GM12875 (cell line): Measurements from ENCODE around the gene ZNF343.
"Not testable (repeated sequence)": the region's sequence is repeated elsewhere in the genome, so short reads cannot be mapped to it uniquely, and the experiment has no call there.

Experiments used
- H3K4me3 ChIP-seq: one replicate; pipeline ENCODE4 v1.5.1; 2011; ENCODE audit warnings: low read depth, low read length, control low read depth
- TF ChIP-seq, protein P1 (sequence below): IDR thresholded peaks from 2 replicates; pipeline ENCODE4 v1.5.1; 2011; ENCODE audit warnings: low read depth, mild to moderate bottlenecking, control low read depth, inconsistent platforms, low read length, moderate library complexity, borderline replicate concordance; ENCODE audit not compliant: insufficient read depth

ZNF343 gene

DNA sequence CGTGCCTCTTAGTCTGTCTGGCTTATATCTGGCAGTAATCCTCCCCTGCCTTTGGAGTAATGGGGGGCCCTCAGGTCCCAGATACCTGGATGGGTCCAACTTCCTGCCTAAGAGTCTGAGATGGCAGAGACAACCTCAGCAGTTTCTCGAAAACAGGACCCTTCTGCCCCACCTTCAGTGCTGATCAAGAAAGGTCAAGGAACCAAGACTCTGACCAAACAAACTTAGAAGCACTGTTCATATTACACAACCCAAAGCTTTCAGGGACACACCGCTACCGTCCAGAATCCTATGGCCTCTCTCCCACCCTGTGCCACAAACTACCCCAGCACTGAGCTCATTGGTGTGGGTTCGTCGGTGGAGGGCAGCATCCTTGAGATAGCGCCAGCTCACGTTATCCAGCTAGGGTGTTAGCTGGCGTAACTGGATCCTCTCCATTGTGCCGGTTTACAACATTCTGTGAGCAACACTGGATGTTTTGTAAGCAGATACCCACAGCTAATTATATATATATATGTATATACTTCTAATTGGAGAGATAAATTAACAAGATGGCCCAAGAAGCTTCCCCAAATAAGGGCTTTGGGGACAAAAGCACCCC, 20.1 kb upstream of the ZNF343 start:
- TF ChIP-seq, protein P1, sequence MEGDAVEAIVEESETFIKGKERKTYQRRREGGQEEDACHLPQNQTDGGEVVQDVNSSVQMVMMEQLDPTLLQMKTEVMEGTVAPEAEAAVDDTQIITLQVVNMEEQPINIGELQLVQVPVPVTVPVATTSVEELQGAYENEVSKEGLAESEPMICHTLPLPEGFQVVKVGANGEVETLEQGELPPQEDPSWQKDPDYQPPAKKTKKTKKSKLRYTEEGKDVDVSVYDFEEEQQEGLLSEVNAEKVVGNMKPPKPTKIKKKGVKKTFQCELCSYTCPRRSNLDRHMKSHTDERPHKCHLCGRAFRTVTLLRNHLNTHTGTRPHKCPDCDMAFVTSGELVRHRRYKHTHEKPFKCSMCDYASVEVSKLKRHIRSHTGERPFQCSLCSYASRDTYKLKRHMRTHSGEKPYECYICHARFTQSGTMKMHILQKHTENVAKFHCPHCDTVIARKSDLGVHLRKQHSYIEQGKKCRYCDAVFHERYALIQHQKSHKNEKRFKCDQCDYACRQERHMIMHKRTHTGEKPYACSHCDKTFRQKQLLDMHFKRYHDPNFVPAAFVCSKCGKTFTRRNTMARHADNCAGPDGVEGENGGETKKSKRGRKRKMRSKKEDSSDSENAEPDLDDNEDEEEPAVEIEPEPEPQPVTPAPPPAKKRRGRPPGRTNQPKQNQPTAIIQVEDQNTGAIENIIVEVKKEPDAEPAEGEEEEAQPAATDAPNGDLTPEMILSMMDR: no peak
- H3K4me3 ChIP-seq: no peak overlapping the region

GRCh38 chr20:2527762-2528161, 19.0 kb upstream of the ZNF343 start:
- no peak overlapping the region for H3K4me3 ChIP-seq
- TF ChIP-seq, protein P1: no peak

DNA sequence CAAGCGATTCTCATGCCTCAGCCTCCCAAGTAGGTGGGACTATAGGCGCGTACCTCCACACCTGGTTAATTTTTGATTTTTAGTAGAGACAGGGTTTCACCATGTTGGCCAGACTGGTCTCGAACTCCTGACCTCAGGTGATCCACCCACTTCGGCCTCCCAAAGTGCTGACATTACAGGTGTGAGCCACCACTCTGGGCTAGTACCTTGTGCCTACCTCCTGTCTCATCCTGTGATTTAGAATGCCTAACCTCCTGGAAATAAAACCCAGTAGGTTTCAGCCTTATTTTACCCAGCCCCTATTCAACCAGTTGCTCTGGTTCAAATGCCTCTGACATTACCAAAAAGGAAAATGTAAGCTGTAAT, 17.5 kb upstream of the ZNF343 start:
- not testable (repeated sequence) for H3K4me3 ChIP-seq

GRCh38 chr20:2524709-2525506, 16.2 kb upstream of the ZNF343 start:
- TF ChIP-seq, protein P1: no peak
- H3K4me3 ChIP-seq: peak overlapping the region; percentile 68

DNA sequence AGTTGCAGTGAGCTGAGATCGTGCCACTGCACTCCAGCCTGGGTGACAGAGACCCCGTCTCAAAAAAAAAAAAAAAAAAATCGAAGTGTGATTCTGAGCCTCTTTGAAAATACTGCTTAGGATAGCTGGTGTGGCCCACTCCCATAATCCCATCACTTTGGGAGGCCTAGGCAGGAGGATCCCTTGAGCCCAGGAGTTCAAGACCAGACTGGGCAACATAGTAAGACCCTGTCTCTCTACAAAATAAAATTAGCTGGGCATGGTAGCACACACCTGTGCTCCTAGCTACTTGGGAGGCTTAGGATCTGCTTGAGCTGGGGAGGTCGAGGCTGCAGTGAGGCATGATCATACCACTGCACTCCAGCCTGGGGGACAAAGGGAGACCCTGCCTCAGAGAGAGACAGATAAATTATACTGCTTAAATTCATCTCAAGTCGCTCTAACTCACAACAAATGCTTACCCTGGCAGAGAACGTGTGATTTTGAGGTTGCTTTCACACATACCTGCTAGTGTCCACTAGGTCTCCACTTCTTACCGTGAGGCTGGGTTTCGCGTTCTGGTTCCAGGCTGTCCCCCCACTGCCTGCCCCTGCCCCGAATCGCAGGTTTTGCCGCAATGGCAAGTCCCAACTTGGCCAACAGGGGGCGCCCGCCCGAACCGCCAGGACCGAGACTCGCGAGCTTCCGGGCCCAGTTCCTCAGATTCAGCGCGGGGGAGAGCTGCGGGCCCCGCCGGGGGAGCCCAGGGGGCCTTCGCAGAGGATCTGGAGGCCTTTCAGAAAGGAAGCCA, 15.4 kb upstream of the ZNF343 start:
- TF ChIP-seq, protein P1: peak; percentile 90
- H3K4me3 ChIP-seq: peak overlapping the region; percentile 68

DNA sequence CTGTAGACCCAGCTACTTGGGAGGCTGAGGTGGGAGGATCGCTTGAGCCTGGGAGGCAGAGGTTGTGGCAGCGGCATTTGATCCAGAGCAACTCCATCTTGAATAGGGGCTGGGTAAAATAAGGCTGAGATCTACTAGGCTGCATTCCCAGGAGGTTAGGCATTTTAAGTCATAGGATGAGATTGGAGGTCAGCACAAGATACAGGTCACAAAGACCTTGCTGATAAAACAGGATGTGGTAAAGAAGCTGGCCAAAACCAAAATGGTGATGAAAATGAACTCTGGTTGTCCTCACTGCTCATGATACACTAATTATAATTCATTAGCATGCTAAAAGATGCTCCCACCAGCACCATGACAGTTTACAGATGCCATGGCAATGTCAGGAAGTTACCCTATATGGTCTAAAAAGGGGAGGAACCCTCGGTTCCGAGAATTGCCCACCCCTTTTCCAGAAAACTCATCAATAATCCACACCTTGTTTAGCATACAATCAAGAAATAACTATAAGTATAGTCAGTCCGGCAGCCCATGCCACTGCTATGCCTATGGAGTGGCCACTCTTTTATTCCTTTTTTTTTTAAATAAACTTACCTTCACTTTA, 14.2 kb upstream of the ZNF343 start:
- H3K4me3 ChIP-seq: not testable (repeated sequence)

- TF ChIP-seq, protein P1: peak; percentile 95
- no peak overlapping the region for H3K4me3 ChIP-seq
Observed at GRCh38 chr20:2521369-2522305, 12.9 kb upstream of the ZNF343 start.
